Kidney glomerular epithelial cell (primary cell): ENCODE measurements around the gene PSMD13.
"Not testable (repeated sequence)": the region's sequence is repeated elsewhere in the genome, so short reads cannot be mapped to it uniquely, and the experiment has no call there.

Experiments
- DNase-seq: peaks from one replicate; lab custom pipeline; 2025; lab: John Stamatoyannopoulos, UW

PSMD13 gene

DNA sequence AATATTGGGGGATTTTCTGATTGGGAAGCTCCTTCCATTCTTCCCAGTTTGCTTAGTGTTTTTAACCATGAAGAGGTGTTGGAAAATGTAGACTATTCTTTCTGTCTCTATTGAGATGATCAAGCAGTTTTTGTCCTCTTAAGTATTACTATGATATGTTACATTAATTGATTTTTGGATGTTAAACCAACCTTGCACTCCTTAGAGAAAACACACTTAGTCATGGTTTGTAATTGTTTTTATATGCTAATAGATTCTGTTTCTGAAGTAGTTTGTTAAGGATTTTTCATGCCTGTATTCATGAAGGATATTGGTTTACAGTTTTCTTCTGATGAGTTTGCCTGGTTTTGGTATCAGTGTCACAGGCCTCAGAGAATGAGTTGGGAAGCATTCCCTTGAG lies 39.4 kb downstream of the PSMD13 start:
- DNase-seq, result no peak

DNA sequence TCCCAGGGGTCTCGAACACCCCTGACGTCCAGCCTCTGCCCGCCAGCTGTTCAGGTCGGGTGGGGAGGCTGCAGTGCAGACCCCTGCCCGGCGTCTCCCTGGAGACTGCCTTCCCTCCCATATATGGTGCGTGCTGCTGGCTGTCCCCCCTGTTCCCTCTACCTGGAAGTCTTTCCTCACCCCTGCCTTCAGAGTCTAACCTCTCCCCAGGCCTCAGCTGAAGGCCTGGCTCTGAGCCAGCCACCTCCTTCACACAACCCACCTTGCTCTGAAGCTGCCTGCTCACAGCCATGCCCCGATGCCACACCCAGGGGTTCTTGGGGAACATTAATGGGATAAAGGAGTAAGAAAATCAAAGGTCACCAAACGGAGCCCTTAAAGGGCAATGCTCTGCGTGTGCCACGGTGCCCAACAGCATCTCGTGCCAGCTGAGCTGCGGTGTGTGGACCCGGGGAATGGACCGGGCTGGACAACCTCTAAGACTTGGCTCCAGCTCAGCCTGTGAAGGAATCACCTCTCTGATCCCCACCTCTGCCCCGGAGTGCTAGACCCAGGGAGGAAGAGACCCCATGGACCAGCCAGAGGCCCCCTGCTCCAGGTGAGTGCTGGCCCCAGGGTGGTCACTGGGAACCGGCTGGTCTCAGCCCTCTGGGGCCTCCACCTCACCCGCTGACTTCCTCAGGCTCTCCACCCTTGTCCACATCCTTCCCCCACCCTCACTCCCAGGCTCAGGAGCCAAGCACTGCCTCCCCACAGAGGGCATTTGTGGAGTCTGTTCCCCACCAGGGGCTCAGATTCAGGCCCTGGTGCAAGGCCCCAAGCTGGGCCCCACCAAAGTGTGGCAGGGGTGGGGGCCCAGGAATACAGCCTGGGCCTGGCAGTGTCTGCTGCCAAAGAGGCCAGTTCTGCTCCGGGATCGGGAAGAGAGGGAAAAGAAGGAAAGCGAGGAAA lies 41.5 kb downstream of the PSMD13 start, which contains the start of gene NLRP6:
Gene NLRP6, plus strand, starts transcription at position 407 of the 951 bp plus-strand sequence. Its CDS starts 163 bp downstream, at position 570.
- no peak for DNase-seq

DNA sequence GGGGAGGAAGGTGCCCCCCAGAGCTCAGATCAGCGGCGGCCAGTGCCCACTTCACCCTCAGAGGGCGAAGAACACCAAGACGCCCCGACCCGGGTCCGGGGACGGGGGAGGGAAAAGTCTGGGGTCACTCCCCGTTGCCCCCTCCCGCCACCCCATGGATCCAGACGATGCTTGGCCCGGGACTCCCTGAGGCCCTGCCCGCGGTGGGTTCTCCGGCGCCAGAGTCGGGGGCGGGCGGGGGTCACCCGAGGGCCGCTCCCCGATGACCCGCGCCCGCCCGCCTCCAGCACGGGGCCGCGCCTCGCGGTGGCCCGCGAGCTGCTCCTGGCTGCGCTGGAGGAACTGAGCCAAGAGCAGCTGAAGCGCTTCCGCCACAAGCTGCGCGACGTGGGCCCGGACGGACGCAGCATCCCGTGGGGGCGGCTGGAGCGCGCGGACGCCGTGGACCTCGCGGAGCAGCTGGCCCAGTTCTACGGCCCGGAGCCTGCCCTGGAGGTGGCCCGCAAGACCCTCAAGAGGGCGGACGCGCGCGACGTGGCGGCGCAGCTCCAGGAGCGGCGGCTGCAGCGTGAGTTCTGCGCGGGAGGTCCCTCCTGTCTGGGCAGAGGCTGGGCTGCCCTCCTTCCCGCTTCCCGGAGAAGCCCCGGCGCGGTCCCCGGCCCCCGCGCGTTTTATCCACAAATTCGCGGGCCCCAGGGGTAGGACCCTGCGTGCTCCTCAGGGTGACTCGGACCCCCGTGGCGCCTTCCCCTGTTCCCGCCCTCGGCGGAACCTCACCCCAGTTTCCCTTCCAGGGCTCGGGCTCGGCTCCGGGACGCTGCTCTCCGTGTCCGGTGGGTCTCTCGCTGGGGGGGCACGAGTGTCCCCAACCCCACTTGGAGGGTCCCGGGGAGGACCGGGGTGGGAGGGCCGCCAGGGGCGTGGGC lies 42.5 kb downstream of the PSMD13 start:
- no peak for DNase-seq

DNA sequence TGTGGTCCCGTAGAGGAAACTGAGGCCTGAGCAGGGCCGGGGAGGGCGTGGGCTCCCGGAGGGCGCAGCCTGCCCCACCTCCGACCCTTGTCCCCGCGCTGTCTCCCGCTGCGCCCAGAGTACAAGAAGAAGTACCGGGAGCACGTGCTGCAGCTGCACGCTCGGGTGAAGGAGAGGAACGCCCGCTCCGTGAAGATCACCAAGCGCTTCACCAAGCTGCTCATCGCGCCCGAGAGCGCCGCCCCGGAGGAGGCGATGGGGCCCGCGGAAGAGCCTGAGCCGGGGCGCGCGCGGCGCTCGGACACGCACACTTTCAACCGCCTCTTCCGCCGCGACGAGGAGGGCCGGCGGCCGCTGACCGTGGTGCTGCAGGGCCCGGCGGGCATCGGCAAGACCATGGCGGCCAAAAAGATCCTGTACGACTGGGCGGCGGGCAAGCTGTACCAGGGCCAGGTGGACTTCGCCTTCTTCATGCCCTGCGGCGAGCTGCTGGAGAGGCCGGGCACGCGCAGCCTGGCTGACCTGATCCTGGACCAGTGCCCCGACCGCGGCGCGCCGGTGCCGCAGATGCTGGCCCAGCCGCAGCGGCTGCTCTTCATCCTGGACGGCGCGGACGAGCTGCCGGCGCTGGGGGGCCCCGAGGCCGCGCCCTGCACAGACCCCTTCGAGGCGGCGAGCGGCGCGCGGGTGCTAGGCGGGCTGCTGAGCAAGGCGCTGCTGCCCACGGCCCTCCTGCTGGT lies 43.4 kb downstream of the PSMD13 start:
- DNase-seq, result peak; percentile 17

DNA sequence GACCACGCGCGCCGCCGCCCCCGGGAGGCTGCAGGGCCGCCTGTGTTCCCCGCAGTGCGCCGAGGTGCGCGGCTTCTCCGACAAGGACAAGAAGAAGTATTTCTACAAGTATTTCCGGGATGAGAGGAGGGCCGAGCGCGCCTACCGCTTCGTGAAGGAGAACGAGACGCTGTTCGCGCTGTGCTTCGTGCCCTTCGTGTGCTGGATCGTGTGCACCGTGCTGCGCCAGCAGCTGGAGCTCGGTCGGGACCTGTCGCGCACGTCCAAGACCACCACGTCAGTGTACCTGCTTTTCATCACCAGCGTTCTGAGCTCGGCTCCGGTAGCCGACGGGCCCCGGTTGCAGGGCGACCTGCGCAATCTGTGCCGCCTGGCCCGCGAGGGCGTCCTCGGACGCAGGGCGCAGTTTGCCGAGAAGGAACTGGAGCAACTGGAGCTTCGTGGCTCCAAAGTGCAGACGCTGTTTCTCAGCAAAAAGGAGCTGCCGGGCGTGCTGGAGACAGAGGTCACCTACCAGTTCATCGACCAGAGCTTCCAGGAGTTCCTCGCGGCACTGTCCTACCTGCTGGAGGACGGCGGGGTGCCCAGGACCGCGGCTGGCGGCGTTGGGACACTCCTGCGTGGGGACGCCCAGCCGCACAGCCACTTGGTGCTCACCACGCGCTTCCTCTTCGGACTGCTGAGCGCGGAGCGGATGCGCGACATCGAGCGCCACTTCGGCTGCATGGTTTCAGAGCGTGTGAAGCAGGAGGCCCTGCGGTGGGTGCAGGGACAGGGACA lies 44.1 kb downstream of the PSMD13 start:
- no peak for DNase-seq

DNA sequence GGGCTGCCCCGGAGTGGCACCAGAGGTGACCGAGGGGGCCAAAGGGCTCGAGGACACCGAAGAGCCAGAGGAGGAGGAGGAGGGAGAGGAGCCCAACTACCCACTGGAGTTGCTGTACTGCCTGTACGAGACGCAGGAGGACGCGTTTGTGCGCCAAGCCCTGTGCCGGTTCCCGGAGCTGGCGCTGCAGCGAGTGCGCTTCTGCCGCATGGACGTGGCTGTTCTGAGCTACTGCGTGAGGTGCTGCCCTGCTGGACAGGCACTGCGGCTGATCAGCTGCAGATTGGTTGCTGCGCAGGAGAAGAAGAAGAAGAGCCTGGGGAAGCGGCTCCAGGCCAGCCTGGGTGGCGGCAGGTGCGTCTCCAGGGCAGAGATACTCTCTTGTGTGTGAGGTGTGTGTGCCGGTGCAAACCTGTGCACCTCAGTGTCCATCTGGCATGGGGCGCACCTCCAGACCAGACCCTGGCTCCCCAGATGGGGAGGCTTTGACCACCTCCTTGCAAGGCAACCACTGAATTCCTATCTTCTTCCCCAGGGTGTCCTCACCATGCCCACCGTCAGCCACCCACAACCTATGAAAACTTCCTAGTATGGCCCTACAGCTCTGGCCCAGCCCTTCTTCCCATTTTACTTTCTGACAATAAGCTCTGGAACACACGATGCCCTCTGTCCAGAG lies 44.8 kb downstream of the PSMD13 start:
- DNase-seq, result no peak

DNA sequence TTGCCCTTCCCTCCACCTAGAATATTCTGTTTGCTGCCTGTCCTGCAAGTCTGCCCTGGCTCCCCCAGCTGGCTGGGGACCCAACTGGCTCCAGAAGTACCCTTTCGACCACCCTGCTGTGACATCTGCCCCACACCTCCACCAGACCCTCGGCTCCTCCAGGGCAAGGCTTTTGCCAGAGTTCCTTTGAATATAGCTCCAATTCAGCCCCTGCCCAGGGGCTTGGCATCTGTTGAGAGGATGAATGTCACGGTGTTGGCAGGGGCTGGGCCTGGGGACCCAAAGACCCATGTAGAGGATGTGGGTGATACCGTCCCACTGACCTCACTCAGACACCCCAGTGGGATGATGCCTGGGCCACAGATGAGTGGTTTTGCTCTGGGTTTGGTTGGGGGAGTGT lies 45.4 kb downstream of the PSMD13 start:
- DNase-seq, result no peak

DNA sequence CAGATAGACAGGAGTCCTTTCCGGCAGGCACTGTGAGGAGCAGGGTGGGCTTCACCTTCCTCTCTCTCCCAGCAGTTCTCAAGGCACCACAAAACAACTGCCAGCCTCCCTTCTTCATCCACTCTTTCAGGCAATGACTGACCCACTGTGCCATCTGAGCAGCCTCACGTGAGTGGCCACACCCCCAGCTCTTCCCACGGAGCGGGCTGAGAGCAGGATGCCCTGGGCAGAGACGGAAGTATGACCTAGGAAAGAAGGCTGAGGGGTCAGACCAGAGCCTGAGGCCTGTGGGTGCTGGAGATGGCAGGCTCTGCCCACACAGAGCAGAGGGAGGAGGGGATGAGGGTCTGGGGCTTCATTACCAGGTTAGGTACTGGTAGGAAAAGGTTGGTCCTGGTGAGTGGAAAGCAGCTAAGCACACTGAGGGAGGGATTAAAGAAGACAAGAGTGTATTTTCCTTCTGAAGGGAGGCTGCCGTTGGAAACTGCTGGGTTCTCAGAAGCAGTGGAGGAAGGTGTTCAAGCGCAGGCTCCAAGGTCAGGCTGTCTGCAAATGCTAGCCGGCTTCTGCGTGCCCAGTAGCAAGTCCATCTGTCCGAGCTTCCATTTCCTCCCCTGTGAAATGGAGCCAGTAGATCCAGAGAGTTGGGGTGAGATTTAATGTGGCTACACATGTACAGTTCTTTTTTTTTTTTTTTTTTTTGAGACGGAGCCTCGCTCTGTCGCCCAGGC lies 46.0 kb downstream of the PSMD13 start:
- DNase-seq, result no peak

DNA sequence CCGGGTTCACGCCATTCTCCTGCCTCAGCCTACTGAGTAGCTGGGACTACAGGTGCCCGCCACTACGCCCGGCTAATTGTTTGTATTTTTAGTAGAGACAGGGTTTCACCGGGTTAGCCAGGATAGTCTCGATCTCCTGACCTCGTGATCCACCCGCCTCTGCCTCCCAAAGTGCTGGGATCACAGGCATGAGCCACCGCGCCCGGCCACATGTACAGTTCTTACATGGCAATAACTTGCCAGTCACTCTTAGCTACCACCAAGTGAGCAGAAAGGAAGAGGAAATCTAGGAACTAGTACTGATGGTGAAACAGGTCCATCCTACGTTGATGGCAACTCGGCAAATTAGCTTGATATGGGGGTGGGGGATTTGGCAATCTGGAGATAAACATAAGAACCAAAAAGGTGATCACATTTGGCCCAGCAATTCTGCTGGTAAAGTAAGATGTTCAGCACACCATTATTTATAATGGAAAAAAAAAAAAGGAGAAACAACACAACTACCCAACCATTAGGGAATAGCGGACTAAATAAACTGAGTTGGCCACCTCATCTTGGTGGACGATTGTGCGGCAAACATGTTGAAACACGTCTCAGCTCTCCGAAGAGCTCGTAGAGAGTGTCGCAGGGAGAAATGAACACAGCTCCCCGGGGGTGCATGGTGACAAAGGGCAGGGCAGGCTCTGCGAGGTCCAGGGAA lies 46.8 kb downstream of the PSMD13 start:
- DNase-seq, result no peak

DNA sequence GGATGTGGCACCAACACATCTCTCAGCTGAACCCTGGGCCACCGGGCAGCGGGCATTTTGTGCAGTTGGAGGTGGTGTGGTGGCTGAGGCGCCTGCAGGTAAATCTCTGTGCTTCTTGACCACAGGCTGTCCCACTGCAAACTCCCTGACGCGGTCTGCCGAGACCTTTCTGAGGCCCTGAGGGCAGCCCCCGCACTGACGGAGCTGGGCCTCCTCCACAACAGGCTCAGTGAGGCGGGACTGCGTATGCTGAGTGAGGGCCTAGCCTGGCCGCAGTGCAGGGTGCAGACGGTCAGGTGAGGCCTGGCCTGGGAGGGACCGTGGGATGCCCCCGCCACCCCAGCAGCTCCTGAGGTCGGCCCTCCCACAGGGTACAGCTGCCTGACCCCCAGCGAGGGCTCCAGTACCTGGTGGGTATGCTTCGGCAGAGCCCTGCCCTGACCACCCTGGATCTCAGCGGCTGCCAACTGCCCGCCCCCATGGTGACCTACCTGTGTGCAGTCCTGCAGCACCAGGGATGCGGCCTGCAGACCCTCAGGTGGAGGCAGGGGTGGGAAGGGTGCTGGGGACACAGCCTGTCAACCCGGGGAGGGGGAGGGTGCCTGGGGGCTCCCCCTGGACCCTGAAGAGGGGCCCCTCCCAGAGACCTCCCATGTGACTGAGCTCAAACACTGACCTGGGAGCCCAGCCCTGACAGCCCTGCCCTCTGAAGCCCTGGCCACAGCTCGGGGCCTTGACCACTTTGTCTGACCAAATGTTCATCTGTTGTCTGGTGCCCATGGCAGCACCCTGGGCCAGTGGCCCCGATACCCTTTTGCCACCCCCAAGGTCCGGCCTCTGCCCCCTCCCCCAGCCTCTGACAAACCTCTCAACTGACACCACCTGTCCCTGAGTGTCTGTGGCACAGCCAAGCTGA lies 47.6 kb downstream of the PSMD13 start:
- no peak for DNase-seq

DNA sequence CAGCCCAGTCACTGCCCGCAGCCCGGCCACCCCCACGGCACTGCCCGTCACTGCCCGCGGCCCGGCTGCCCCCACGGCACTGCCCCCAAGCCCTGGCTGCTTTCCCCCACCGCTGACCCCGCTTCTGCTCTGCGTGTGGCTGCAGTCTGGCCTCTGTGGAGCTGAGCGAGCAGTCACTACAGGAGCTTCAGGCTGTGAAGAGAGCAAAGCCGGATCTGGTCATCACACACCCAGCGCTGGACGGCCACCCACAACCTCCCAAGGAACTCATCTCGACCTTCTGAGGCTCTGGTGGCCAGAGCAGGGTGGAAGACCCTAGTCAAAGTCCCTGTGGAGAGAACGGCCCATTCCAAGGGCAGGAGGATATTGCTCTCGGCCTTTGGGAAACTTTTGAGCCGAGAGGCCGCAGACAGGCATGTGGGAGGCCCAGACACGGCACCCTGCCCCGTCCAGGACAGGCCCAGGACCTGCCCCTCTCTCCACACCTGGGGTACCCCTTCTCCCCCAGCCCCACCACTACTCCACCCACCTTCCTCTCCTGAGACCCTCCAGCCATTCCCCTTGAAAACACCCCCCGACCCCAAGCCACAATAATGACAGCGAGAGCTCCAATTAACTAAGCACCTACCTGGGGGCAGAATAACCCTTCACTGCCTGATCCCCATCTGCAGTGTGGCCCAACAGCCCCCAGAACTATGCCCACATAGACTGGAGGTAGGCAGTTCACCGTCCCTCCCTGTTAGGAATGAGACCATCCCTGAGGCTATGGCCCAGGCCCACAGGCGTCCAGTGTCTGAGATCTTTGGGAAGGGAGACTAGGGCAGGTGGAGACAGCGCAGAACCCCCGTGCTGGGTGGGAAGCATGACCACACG lies 48.5 kb downstream of the PSMD13 start:
- DNase-seq, result no peak

DNA sequence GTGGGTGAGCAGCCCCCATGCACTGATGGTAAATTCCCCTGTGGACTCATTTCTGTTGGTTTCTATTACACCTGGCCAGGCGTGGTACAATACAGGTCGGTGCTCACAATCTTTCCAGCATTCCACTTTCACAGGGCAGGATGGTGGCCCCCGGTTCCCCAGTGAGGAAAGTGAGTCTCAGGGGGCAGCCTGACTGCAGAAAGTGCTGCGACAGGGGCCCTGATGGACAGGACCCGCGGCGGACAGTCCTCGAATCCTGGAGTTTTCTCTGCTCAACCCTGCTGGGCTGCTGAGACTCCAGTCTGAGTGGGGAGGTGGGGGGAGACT lies 49.1 kb downstream of the PSMD13 start:
- no peak for DNase-seq

DNA sequence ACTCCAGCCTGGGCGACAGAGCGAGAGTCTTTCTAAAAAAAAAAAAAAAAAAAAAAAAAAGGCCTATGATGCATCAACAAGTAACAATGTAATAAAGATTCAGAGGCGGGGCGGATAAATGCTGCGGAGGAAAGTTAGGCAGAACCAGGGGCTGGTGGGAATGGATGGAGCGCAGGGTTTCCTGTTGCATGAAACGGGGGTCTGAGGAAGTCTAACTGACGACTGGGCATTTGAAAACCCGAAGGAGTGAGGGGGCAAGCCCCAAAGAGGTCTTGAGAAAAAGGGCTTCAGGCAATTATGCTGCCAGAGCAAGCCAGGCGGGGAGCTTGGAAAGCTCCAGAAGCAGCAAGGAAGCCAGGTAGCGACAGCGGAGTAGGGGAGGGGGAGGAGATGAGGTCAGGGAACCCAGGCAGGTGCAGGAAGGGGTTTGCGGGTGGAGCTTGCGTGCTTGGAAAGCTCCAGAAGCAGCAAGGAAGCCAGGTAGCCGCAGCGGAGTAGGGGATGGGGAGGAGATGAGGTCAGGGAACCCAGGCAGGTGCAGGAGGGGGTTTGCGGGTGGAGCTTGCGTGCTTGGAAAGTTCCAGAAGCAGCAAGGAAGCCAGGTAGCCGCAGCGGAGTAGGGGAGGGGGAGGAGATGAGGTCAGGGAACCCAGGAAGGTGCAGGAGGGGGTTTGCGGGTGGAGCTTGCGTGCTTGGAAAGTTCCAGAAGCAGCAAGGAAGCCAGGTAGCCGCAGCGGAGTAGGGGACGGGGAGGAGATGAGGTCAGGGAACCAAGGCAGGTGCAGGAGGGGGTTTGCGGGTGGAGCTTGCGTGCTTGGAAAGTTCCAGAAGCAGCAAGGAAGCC lies 50.4 kb downstream of the PSMD13 start:
- DNase-seq, result not testable (repeated sequence)

DNA sequence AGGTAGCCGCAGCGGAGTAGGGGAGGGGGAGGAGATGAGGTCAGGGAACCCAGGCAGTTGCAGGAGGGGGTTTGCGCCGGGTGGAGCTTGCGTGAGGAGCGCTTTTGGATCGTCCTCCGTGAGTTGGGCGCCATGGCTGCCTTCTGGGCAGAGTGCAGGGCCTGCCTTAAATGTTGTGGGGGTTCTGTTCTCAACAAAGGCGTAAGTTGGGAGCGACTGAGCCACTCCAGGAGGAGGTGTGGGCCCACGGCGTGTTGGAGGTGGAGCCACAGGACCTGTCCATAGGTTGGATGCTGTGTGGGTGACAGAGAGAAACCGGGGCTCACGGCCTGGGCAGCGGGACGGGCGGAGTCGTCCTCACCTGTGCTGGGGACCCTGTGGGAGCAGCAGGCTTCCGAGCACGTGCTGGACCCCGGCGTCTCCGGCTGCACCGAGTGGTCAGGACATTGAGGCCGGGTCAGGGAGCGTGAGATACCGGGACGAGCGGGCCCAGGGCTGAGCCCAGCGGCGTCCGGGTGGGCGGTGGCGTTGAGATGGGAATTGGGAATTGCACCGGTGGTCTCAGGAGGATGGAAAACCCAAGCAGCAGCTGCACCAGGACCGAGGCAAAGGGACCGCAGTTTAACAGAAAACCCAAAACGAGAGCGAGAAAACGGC lies 51.2 kb downstream of the PSMD13 start:
- no peak for DNase-seq

DNA sequence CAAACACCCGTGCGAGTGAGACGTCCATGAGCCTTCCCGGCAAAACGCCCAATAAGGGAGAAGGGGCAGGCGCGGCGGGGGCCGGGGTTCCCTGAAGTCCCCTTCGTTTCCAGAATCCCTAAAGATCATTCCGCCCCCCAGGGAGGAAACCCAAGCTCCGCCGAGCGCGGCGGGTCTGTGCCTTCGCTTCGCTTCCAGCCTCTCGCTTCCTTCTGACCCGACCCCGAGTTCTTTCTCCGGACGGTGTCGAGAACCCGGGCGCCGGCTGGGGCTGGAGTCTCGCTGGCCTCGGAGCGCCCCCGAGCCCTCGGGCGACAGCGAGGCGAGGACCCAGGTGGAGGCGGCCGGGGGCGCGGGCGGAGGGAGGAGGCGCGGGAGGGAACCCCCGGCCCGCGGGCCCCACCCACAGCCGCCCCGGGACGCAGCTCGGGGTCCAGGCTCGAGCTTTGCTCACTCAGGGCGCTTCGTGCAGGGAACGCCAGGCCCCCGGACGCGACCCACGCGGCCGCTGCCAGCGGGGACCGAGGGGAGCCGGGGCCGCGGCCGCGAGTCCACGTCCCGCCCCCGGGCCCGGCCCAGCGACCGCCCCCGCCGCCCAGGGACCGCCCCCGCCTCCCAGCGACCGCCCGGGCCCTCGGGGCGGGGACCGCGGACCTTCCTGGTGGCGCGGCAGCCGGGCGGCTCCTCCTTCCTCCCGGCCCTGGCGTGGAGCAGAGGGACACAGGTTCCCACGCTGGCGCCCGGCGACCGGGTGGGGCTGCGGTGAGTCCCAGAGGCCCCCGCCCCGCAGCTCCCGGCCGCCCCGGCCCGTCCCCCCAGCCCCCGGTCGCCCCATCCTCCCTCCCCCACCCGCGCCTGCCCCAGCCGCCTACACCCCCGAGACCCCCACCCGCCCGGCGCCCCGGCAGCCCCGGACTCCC lies 52.0 kb downstream of the PSMD13 start, which contains the start of gene PGGHG:
Gene PGGHG, plus strand, starts transcription at position 649 of the 920 bp plus-strand sequence. CDS start 691 bp downstream, outside the sequence.
- DNase-seq, result no peak
